Body of pancreas (tissue), 4 donors: ENCODE results near the gene CDC123.

Experiments
- CTCF ChIP-seq, 7 experiments: fragments of 450-650 bp in 4 of 7; fragments of 200-600 bp in 3 of 7; sonication (generic) in 3 of 7; IDR thresholded peaks; one replicate each; pipeline ENCODE4 v1.5.1; 2016 to 2019; ENCODE audit warnings: antibody characterized with exemption in 7 of 7
- POLR2A ChIP-seq, 3 donors: fragments of 450-650 bp; IDR thresholded peaks; one replicate each; pipeline ENCODE4 v1.6.1; 2016; ENCODE audit warnings: antibody characterized with exemption in 3 of 3, mild to moderate bottlenecking in 2 of 3

GRCh38 chr10:12184165-12184564, 11.8 kb upstream of the CDC123 start:
- TF ChIP-seq CTCF (IDR thresholded peaks at IDR 0.05) (no peak), POLR2A (IDR thresholded peaks at IDR 0.05) (no peak)
